ENCODE data around the gene PTH2.

GRCh38 chr19:49415102-49415809, 8.0 kb downstream of the PTH2 start:
- TF ChIP-seq SMC3 (conservative IDR thresholded peaks at IDR 0.05; ENCODE audit: poor library complexity) (no peak), CTCF (IDR thresholded peaks at IDR 0.05; ENCODE audit: poor library complexity, severe bottlenecking) (no peak), POLR2AphosphoS5 (IDR thresholded peaks at IDR 0.05) (no peak), EZH2 (IDR thresholded peaks at IDR 0.05; ENCODE audit: borderline replicate concordance, insufficient read depth, low read length, poor library complexity, severe bottlenecking) (no peak), REST (IDR thresholded peaks at IDR 0.05; ENCODE audit: borderline replicate concordance) (no peak), EP300 (conservative IDR thresholded peaks at IDR 0.05; ENCODE audit: poor library complexity, severe bottlenecking) (no peak), RAD21 (conservative IDR thresholded peaks at IDR 0.05) (no peak), TAF1 (IDR thresholded peaks at IDR 0.05; ENCODE audit: low read depth) (no peak)

All from neural cell (in vitro differentiated cells).